ENCODE results near the gene CCL7.

The CCL7 gene

GRCh38 chr17:34260861-34261260 lies 9.2 kb upstream of the CCL7 start:
- Histone ChIP-seq H3K36me3 (ENCODE audit: insufficient read depth, insufficient read length, low read length) (peaks cover 11% of the 10 kb centered on the region), H3K27me3 (ENCODE audit: insufficient read depth, insufficient read length) (no peaks in the 10 kb centered on the region), H3K4me1 (ENCODE audit: insufficient read depth, insufficient read length) (no peaks in the 10 kb centered on the region), H3K9me3 (ENCODE audit: insufficient read depth, low read length) (no peaks in the 10 kb centered on the region), H3K4me3 (ENCODE audit: insufficient read length, low read depth) (no peak overlapping the region), H3K9ac (ENCODE audit: insufficient read length, low read depth) (no peak overlapping the region)
- no peak for TF ChIP-seq YY1 (IDR thresholded peaks at IDR 0.05; ENCODE audit: insufficient read depth, insufficient read length)
- no peak for TF ChIP-seq ZNF274 (IDR thresholded peaks at IDR 0.05; ENCODE audit: low read depth, low read length)
- no peak for TF ChIP-seq SUZ12 (IDR thresholded peaks at IDR 0.05; ENCODE audit: extremely low read depth, insufficient read depth, insufficient read length)
- DNase-seq (ENCODE audit: low read depth, low spot score), result no peak

- Histone ChIP-seq H3K4me3 (ENCODE audit: insufficient read length, low read depth) (no peak overlapping the region), H3K9me3 (ENCODE audit: insufficient read depth, low read length) (no peaks in the 10 kb centered on the region), H3K9ac (ENCODE audit: insufficient read length, low read depth) (no peak overlapping the region), H3K36me3 (ENCODE audit: insufficient read depth, insufficient read length, low read length) (peaks cover 4% of the 10 kb centered on the region), H3K27me3 (ENCODE audit: insufficient read depth, insufficient read length) (no peaks in the 10 kb centered on the region), H3K4me1 (ENCODE audit: insufficient read depth, insufficient read length) (no peaks in the 10 kb centered on the region)
- no peak for DNase-seq (ENCODE audit: low read depth, low spot score)
- no peak for TF ChIP-seq ZNF274 (IDR thresholded peaks at IDR 0.05; ENCODE audit: low read depth, low read length)
- no peak for TF ChIP-seq YY1 (IDR thresholded peaks at IDR 0.05; ENCODE audit: insufficient read depth, insufficient read length)
- TF ChIP-seq SUZ12 (IDR thresholded peaks at IDR 0.05; ENCODE audit: extremely low read depth, insufficient read depth, insufficient read length), result no peak
Observed at GRCh38 chr17:34261568-34262337, 8.3 kb upstream of the CCL7 start.

GRCh38 chr17:34265711-34266110 lies 4.3 kb upstream of the CCL7 start:
- Histone ChIP-seq H3K9me3 (ENCODE audit: insufficient read depth, low read length) (no peaks in the 10 kb centered on the region), H3K9ac (ENCODE audit: insufficient read length, low read depth) (no peak overlapping the region), H3K4me1 (ENCODE audit: insufficient read depth, insufficient read length) (no peaks in the 10 kb centered on the region), H3K27me3 (ENCODE audit: insufficient read depth, insufficient read length) (no peaks in the 10 kb centered on the region), H3K36me3 (ENCODE audit: insufficient read depth, insufficient read length, low read length) (no peaks in the 10 kb centered on the region), H3K4me3 (ENCODE audit: insufficient read length, low read depth) (no peak overlapping the region)
- DNase-seq (ENCODE audit: low read depth, low spot score), result no peak
- TF ChIP-seq SUZ12 (IDR thresholded peaks at IDR 0.05; ENCODE audit: extremely low read depth, insufficient read depth, insufficient read length), result no peak
- no peak for TF ChIP-seq YY1 (IDR thresholded peaks at IDR 0.05; ENCODE audit: insufficient read depth, insufficient read length)
- TF ChIP-seq ZNF274 (IDR thresholded peaks at IDR 0.05; ENCODE audit: low read depth, low read length), result no peak

DNA sequence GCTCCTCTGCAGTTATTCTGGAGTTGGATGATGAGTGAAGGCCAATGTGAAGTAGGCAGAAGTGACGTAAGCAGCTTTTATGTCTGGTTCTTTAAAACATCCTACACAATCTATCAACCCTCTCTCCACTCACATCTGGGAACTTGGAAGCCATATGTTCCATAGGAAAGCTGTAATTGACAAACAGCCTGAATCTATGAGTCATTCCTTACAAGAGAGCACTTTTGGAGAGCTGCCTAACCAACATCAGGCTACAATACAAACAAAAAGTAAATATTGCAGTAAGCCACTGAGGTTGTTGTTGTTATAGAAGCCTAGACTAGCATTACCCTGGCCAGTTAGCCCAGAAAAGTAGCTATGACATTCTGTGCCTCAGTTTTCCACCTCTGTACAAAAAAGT lies 5.9 kb downstream of the CCL7 start:
- Histone ChIP-seq H3K9me3 (ENCODE audit: insufficient read depth, low read length) (no peaks in the 10 kb centered on the region), H3K27me3 (ENCODE audit: insufficient read depth, insufficient read length) (no peaks in the 10 kb centered on the region), H3K4me1 (ENCODE audit: insufficient read depth, insufficient read length) (no peaks in the 10 kb centered on the region), H3K4me3 (ENCODE audit: insufficient read length, low read depth) (no peak overlapping the region), H3K9ac (ENCODE audit: insufficient read length, low read depth) (no peak overlapping the region), H3K36me3 (ENCODE audit: insufficient read depth, insufficient read length, low read length) (no peaks in the 10 kb centered on the region)
- no peak for DNase-seq (ENCODE audit: low read depth, low spot score)
- TF ChIP-seq SUZ12 (IDR thresholded peaks at IDR 0.05; ENCODE audit: extremely low read depth, insufficient read depth, insufficient read length) (no peak), YY1 (IDR thresholded peaks at IDR 0.05; ENCODE audit: insufficient read depth, insufficient read length) (no peak), ZNF274 (IDR thresholded peaks at IDR 0.05; ENCODE audit: low read depth, low read length) (no peak)

DNA sequence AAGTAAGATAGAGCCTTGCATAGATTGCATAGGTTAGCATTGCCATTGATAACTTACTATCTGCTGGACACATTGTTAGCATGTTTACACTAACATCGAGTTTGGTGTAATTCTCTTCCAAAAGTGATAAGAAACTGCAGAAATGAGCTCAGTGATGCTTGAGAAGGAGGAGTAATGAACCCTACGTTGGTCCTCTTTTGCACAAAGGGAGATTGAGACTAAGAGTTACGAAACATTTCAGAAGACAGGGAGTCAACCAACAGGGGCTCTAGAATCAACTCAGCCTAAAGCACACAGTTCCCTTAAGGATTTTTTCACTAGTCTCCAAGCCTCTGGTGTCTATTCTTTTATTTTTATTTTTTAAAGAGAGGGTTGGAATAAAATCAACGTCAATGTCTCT lies 6.8 kb downstream of the CCL7 start:
- no peak for DNase-seq (ENCODE audit: low read depth, low spot score)
- no peaks in the 10 kb centered on the region for H3K27me3 ChIP-seq (ENCODE audit: insufficient read depth, insufficient read length)

DNA sequence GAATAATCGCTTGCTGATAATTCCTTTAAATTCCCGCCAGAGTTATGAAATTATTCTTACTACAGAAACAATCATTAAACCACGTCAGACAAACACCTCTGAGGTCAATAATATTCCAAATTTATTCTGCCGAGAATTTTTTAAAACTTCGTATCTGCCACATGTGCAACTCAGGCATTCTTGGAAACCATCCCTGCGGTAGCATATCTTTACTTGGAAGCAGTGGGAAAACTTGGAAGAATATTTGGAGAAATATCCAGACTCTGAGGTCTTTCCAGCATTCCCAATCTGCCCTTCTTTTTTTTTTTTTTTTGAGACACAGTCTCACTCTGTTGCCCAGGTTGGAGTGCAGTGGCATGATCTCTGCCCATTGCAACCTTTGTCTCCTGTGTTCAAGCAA lies 13.6 kb downstream of the CCL7 start:
- no peak overlapping the region for H3K9ac ChIP-seq (ENCODE audit: insufficient read length, low read depth)
- H3K4me1 ChIP-seq (ENCODE audit: insufficient read depth, insufficient read length), result no peaks in the 10 kb centered on the region
- TF ChIP-seq YY1 (IDR thresholded peaks at IDR 0.05; ENCODE audit: insufficient read depth, insufficient read length), result no peak
- no peak for TF ChIP-seq ZNF274 (IDR thresholded peaks at IDR 0.05; ENCODE audit: low read depth, low read length)
- no peak for TF ChIP-seq SUZ12 (IDR thresholded peaks at IDR 0.05; ENCODE audit: extremely low read depth, insufficient read depth, insufficient read length)
- H3K36me3 ChIP-seq (ENCODE audit: insufficient read depth, insufficient read length, low read length), result no peaks in the 10 kb centered on the region
- H3K4me3 ChIP-seq (ENCODE audit: insufficient read length, low read depth), result no peak overlapping the region
- no peaks in the 10 kb centered on the region for H3K27me3 ChIP-seq (ENCODE audit: insufficient read depth, insufficient read length)
- DNase-seq (ENCODE audit: low read depth, low spot score), result no peak
- no peaks in the 10 kb centered on the region for H3K9me3 ChIP-seq (ENCODE audit: insufficient read depth, low read length)

More for the DNA sequence above, 6.8 kb downstream of the CCL7 start:
- H3K4me3 ChIP-seq (ENCODE audit: insufficient read length, low read depth), result no peak overlapping the region
- no peak overlapping the region for H3K9ac ChIP-seq (ENCODE audit: insufficient read length, low read depth)
- H3K36me3 ChIP-seq (ENCODE audit: insufficient read depth, insufficient read length, low read length), result no peaks in the 10 kb centered on the region
- no peaks in the 10 kb centered on the region for H3K9me3 ChIP-seq (ENCODE audit: insufficient read depth, low read length)
- TF ChIP-seq ZNF274 (IDR thresholded peaks at IDR 0.05; ENCODE audit: low read depth, low read length), result no peak
- no peak for TF ChIP-seq SUZ12 (IDR thresholded peaks at IDR 0.05; ENCODE audit: extremely low read depth, insufficient read depth, insufficient read length)
- TF ChIP-seq YY1 (IDR thresholded peaks at IDR 0.05; ENCODE audit: insufficient read depth, insufficient read length), result no peak
- H3K4me1 ChIP-seq (ENCODE audit: insufficient read depth, insufficient read length), result no peaks in the 10 kb centered on the region

DNA sequence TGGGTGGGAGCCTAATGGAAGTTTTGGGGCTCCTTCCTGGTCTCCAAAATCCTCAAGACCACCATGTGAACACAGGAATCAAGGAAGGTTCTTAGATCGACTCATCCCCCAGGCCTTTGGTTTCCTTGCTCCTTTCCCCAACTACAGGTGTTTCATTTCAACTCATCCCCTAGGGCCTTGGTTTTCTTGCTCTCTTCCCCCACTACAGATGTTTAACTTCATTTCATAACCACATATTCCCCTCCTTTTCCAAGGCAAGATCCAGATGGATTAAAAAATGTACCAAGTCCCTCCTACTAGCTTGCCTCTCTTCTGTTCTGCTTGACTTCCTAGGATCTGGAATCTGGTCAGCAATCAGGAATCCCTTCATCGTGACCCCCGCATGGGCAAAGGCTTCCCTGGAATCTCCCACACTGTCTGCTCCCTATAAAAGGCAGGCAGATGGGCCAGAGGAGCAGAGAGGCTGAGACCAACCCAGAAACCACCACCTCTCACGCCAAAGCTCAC lies 15.3 kb downstream of the CCL7 start, which contains the start of gene CCL11:
CCL11 (plus strand) TSS at position 457 of the 507 bp plus-strand sequence. CDS start 67 bp downstream, outside the sequence.
- H3K9me3 ChIP-seq (ENCODE audit: insufficient read depth, low read length), result no peaks in the 10 kb centered on the region
- TF ChIP-seq SUZ12 (IDR thresholded peaks at IDR 0.05; ENCODE audit: extremely low read depth, insufficient read depth, insufficient read length) (no peak), ZNF274 (IDR thresholded peaks at IDR 0.05; ENCODE audit: low read depth, low read length) (no peak), YY1 (IDR thresholded peaks at IDR 0.05; ENCODE audit: insufficient read depth, insufficient read length) (no peak)
- no peak within 1 kb of the TSS for H3K4me3 ChIP-seq (ENCODE audit: insufficient read length, low read depth)
- DNase-seq (ENCODE audit: low read depth, low spot score), result no peak
- no peak within 1 kb of the TSS for H3K9ac ChIP-seq (ENCODE audit: insufficient read length, low read depth)
- no peaks in the 10 kb centered on the region for H3K4me1 ChIP-seq (ENCODE audit: insufficient read depth, insufficient read length)
- no peaks in the 10 kb centered on the region for H3K27me3 ChIP-seq (ENCODE audit: insufficient read depth, insufficient read length)
- no peaks in the 10 kb centered on the region for H3K36me3 ChIP-seq (ENCODE audit: insufficient read depth, insufficient read length, low read length)

Data from NT2/D1 (cell line).